OCI-LY7 (cell line): ENCODE results near the gene PHF20.

Experiments used
- CTCF ChIP-seq: fragments of 200-600 bp; sonication (generic); conservative IDR thresholded peaks from 2 replicates; pipeline ENCODE4 v1.5.1; 2014; ENCODE audit warnings: mild to moderate bottlenecking, antibody characterized with exemption, low read length, moderate library complexity, mixed read lengths
- EZH2phosphoT487 ChIP-seq: fragments of 200-600 bp; sonication (generic); IDR thresholded peaks from 2 replicates; pipeline ENCODE4 v1.6.1; 2018; ENCODE audit warnings: low read depth, borderline replicate concordance, mild to moderate bottlenecking, mixed run types, antibody characterized with exemption, low read length, moderate library complexity, mixed read lengths

- TF ChIP-seq CTCF (no peak), EZH2phosphoT487 (no peak)
Measured at GRCh38 chr20:35776513-35777101, 4.8 kb downstream of the PHF20 start.
